ENCODE measurements around the gene NHERF2.

The NHERF2 gene

DNA sequence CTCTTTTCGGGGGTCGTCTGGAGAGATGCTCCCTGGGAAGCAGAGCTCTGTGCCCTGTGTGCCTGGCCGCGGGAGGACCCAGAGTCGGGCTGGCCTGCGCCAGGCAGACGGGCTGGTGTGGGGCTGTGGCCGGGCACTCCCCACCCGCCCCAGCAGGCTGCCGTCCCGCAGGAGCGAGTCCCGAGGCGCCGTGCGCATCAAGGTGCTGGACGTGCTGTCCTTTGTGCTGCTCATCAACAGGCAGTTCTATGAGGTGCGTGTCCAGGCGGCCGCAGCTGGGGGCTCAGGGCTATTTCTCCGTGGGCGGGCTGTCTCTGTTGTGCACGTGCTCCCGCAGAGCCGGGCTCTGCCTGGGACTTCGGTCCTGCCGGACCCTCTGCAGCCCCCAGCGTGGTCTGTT lies 36.1 kb downstream of the NHERF2 start:
- FAIRE-seq: no peak
- no peak for DNase-seq (ENCODE audit: insufficient read length, low spot score)
- TF ChIP-seq POLR2AphosphoS5 (IDR thresholded peaks at IDR 0.05; ENCODE audit: low read depth, low read length) (no peak), POU2F2 (IDR thresholded peaks at IDR 0.05; ENCODE audit: low read depth, low read length) (no peak), TAF1 (IDR thresholded peaks at IDR 0.05; ENCODE audit: low read depth, low read length) (no peak), SPI1 (IDR thresholded peaks at IDR 0.05; ENCODE audit: low read depth, low read length) (no peak), POLR2A (IDR thresholded peaks at IDR 0.05; ENCODE audit: low read depth, low read length) (no peak), PAX5 (IDR thresholded peaks at IDR 0.05; ENCODE audit: insufficient read depth, low read length, severe bottlenecking) (no peak)

DNA sequence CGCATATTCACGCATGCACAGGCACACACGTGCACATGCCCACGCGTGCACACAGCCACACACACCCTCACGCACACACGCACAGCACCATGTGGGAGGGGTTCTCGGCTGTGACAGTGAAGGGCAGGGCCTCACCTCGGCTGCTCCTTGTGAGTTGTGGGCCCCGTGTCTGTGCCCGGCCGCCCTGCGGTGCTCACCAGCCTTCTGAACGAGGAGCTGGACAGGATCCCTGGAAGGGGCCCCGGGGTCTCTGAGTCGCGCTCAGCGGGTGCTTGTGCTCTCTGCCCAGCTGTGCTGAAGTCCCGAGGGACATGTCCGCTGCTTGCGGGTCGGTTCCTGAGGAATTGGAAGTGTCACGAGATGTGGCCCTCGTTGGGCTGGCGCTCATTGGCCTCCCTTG lies 37.2 kb downstream of the NHERF2 start:
- FAIRE-seq (no peak), DNase-seq (ENCODE audit: insufficient read length, low spot score) (no peak)
- TF ChIP-seq POU2F2 (IDR thresholded peaks at IDR 0.05; ENCODE audit: low read depth, low read length): no peak
- TF ChIP-seq POLR2A (IDR thresholded peaks at IDR 0.05; ENCODE audit: low read depth, low read length): no peak
- TF ChIP-seq SPI1 (IDR thresholded peaks at IDR 0.05; ENCODE audit: low read depth, low read length): no peak
- no peak for TF ChIP-seq POLR2AphosphoS5 (IDR thresholded peaks at IDR 0.05; ENCODE audit: low read depth, low read length)
- TF ChIP-seq TAF1 (IDR thresholded peaks at IDR 0.05; ENCODE audit: low read depth, low read length): no peak
- no peak for TF ChIP-seq PAX5 (IDR thresholded peaks at IDR 0.05; ENCODE audit: insufficient read depth, low read length, severe bottlenecking)

DNA sequence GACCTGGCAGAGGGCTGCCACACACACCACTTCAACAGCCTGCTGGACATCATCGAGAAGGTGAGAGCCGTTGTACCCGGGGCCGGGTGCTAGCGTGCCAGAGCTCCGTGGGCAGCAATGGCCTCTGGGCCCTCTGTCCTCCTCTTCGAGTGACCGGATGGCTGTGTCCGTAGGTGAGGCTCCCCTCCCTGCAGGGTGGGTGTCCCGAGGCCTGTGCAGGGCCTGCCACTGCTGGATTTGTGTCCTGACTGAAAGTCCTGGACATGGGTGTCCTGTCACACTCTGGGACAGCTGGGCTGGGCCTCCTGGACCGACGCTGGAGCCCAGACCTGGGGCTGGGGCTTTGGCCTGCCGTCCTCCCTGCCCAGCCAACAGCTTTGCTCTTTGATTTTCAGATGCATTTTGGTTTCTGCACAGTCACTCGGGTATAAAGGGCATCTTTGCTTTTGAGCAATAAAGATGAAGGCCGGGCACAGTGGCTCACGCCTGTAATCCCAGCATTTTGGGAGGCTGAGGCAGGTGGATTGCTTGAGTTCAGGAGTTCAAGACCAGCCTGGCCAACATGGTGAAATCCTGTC lies 37.8 kb downstream of the NHERF2 start:
- DNase-seq (ENCODE audit: insufficient read length, low spot score) (no peak), FAIRE-seq (no peak)
- TF ChIP-seq SPI1 (IDR thresholded peaks at IDR 0.05; ENCODE audit: low read depth, low read length) (no peak), POLR2AphosphoS5 (IDR thresholded peaks at IDR 0.05; ENCODE audit: low read depth, low read length) (no peak)

GRCh38 chr16:2066139-2066538 lies 39.4 kb downstream of the NHERF2 start:
- FAIRE-seq (no peak), DNase-seq (ENCODE audit: insufficient read length, low spot score) (no peak)
- TF ChIP-seq PAX5 (IDR thresholded peaks at IDR 0.05; ENCODE audit: insufficient read depth, low read length, severe bottlenecking) (no peak), SPI1 (IDR thresholded peaks at IDR 0.05; ENCODE audit: low read depth, low read length) (no peak), POLR2A (IDR thresholded peaks at IDR 0.05; ENCODE audit: low read depth, low read length) (no peak), TAF1 (IDR thresholded peaks at IDR 0.05; ENCODE audit: low read depth, low read length) (no peak), POLR2AphosphoS5 (IDR thresholded peaks at IDR 0.05; ENCODE audit: low read depth, low read length) (no peak), POU2F2 (IDR thresholded peaks at IDR 0.05; ENCODE audit: low read depth, low read length) (no peak)

DNA sequence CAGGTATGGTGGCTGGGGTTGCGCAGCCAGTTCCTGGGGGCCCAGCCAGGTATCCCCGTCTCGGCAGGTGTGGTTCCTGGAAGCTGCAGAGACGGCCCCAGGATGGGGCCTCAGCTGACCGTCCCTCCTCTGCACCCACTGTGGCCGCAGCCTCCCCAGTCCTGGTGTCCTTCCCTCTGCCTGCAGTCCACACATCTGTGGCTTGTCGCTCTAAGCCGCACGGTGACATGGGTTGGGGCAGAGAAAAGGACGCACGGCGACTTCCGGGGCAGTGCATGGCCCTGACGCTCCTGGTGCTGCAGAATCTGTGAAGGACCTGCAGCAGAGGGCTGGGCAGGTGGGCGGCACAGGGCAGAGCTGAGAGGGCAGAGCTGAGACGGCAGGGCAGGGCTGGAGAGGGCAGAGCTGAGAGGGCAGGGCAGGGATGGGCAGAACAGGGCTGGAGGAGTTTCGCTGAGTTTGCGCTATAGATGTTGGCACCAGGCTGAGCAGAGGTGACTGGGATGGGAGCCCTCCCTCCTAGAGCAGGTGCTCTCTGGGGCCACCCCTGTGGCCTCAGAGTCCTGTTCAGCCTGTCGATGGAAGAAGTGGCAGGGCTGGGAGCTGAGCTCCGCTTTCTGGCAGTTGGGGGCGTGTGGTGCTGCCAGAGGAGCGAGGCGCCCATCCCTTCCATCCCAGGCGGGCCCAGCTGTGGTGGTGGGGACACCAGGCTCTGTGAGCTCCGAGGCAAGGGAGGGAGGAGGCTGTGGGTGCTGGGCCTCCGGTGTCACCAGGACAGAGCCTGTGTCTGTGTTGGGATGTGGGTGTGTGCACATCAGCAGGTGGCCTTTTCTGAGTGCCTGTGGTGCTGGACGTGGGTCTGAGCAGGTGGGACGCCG lies 44.1 kb downstream of the NHERF2 start:
- FAIRE-seq: no peak
- no peak for DNase-seq (ENCODE audit: insufficient read length, low spot score)
- TF ChIP-seq PAX5 (IDR thresholded peaks at IDR 0.05; ENCODE audit: insufficient read depth, low read length, severe bottlenecking): no peak
- TF ChIP-seq POLR2A (IDR thresholded peaks at IDR 0.05; ENCODE audit: low read depth, low read length): no peak
- TF ChIP-seq SPI1 (IDR thresholded peaks at IDR 0.05; ENCODE audit: low read depth, low read length): no peak
- TF ChIP-seq POU2F2 (IDR thresholded peaks at IDR 0.05; ENCODE audit: low read depth, low read length): no peak
- no peak for TF ChIP-seq POLR2AphosphoS5 (IDR thresholded peaks at IDR 0.05; ENCODE audit: low read depth, low read length)
- no peak for TF ChIP-seq TAF1 (IDR thresholded peaks at IDR 0.05; ENCODE audit: low read depth, low read length)

DNA sequence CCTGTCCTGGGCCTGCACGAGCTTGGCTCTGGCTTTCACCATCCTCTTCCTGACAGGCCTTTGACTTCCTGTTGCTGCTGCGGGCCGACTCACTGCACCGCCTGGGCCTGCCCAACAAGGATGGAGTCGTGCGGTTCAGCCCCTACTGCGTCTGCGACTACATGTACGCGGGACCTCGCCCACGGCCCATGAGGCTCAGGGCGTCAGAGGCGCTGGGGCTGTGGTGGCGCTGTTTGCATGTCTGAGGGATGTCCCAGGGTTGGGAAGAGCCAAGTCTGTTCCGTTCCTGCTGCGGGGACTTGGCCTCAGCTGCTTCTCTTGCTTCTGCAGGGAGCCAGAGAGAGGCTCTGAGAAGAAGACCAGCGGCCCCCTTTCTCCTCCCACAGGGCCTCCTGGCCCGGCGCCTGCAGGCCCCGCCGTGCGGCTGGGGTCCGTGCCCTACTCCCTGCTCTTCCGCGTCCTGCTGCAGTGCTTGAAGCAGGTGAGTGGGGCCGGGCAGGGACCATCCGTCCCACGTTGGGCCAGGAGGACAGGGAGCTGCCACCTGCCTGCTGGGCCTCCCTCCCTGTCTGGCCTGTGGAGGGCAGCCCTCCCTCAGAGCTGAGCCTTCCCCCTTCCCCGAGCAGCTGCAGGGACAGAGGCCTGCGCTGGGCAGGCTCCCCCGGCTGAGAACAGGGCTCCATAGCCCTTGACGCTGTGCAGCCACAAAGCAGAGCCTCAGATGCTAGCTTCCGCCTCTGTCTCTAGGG lies 44.9 kb downstream of the NHERF2 start:
- FAIRE-seq (no peak), DNase-seq (ENCODE audit: insufficient read length, low spot score) (no peak)
- TF ChIP-seq POLR2A (IDR thresholded peaks at IDR 0.05; ENCODE audit: low read depth, low read length): no peak

GRCh38 chr16:2072926-2073325 lies 46.2 kb downstream of the NHERF2 start:
- DNase-seq (ENCODE audit: insufficient read length, low spot score): no peak
- no peak for FAIRE-seq
- TF ChIP-seq POLR2AphosphoS5 (IDR thresholded peaks at IDR 0.05; ENCODE audit: low read depth, low read length) (no peak), POLR2A (IDR thresholded peaks at IDR 0.05; ENCODE audit: low read depth, low read length) (no peak), TAF1 (IDR thresholded peaks at IDR 0.05; ENCODE audit: low read depth, low read length) (no peak), POU2F2 (IDR thresholded peaks at IDR 0.05; ENCODE audit: low read depth, low read length) (no peak), SPI1 (IDR thresholded peaks at IDR 0.05; ENCODE audit: low read depth, low read length) (no peak), PAX5 (IDR thresholded peaks at IDR 0.05; ENCODE audit: insufficient read depth, low read length, severe bottlenecking) (no peak)

DNA sequence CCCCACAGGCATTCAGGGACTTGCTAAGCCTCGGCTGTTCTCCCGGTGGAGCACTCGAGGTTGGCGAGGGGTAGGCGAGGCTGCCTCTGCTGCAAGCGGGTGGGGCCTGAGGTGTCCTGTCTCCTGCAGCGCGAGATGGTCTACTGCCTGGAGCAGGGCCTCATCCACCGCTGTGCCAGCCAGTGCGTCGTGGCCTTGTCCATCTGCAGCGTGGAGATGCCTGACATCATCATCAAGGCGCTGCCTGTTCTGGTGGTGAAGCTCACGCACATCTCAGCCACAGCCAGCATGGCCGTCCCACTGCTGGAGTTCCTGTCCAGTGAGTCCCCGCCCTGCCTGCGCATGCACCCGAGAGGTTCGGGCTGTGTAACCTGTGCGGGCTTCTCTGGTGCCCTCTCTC lies 47.4 kb downstream of the NHERF2 start:
- no peak for FAIRE-seq

DNA sequence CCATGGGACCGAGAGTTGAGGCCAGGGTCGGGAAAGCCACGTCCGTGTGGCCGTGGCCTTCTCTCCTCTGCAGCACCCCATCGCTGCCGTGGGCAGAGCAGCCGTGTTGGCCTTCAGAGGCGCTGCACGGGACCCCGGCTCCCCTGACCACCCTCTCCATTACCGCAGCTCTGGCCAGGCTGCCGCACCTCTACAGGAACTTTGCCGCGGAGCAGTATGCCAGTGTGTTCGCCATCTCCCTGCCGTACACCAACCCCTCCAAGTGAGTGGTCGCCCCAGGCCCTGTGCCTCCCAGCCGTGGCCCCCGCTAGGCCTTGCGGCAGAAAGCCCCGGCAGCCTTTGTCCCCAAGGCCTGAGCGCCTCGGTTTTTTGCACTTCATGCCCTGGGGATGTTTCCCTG lies 48.9 kb downstream of the NHERF2 start:
- TF ChIP-seq PAX5 (IDR thresholded peaks at IDR 0.05; ENCODE audit: insufficient read depth, low read length, severe bottlenecking) (no peak), SPI1 (IDR thresholded peaks at IDR 0.05; ENCODE audit: low read depth, low read length) (no peak), POLR2A (IDR thresholded peaks at IDR 0.05; ENCODE audit: low read depth, low read length) (no peak), POLR2AphosphoS5 (IDR thresholded peaks at IDR 0.05; ENCODE audit: low read depth, low read length) (no peak), POU2F2 (IDR thresholded peaks at IDR 0.05; ENCODE audit: low read depth, low read length) (no peak), TAF1 (IDR thresholded peaks at IDR 0.05; ENCODE audit: low read depth, low read length) (no peak)
- FAIRE-seq: no peak
- no peak for DNase-seq (ENCODE audit: insufficient read length, low spot score)

More for the DNA sequence above, 47.4 kb downstream of the NHERF2 start:
- no peak for TF ChIP-seq PAX5 (IDR thresholded peaks at IDR 0.05; ENCODE audit: insufficient read depth, low read length, severe bottlenecking)
- no peak for TF ChIP-seq TAF1 (IDR thresholded peaks at IDR 0.05; ENCODE audit: low read depth, low read length)
- no peak for TF ChIP-seq POLR2AphosphoS5 (IDR thresholded peaks at IDR 0.05; ENCODE audit: low read depth, low read length)
- no peak for TF ChIP-seq POU2F2 (IDR thresholded peaks at IDR 0.05; ENCODE audit: low read depth, low read length)
- no peak for TF ChIP-seq POLR2A (IDR thresholded peaks at IDR 0.05; ENCODE audit: low read depth, low read length)
- TF ChIP-seq SPI1 (IDR thresholded peaks at IDR 0.05; ENCODE audit: low read depth, low read length): no peak
- no peak for DNase-seq (ENCODE audit: insufficient read length, low spot score)
